Neural progenitor cell (in vitro differentiated cells): ENCODE results near the gene PFKFB4. TPM values are rescaled to one million over a fixed set of nuclear protein-coding genes. Genes with fewer than 3 reads are reported as not detected.
A peak's percentile ranks its signal among the peaks of the same experiment; 100 is the strongest.

Source experiments
- DNase-seq: peaks from one replicate; pipeline ENCODE4 v3.0.0-alpha.2; 2016; ENCODE audit warnings: low spot score
- H2AFZ ChIP-seq: fragments of 200-600 bp; sonication (generic); replicated peaks from 2 replicates; pipeline ENCODE4 v1.6.1; 2016; ENCODE audit warnings: antibody characterized with exemption
- H3F3A ChIP-seq: fragments of 200-600 bp; sonication (generic); 2 replicates; pipeline ENCODE4 v1.6.1; 2016; ENCODE audit warnings: antibody characterized with exemption, low read depth
- H3K27ac ChIP-seq: fragments of 200-600 bp; sonication (generic); 2 replicates; pipeline ENCODE4 v1.5.1; 2016; ENCODE audit warnings: mild to moderate bottlenecking
- H3K27me3 ChIP-seq: fragments of 200-600 bp; sonication (generic); 2 replicates; pipeline ENCODE4 v1.6.1; 2016; ENCODE audit warnings: mild to moderate bottlenecking, moderate library complexity
- H3K36me3 ChIP-seq: fragments of 200-600 bp; sonication (generic); 2 replicates; pipeline ENCODE4 v1.5.1; 2016
- H3K4me1 ChIP-seq: fragments of 200-600 bp; sonication (generic); 2 replicates; pipeline ENCODE4 v1.6.1; 2016; ENCODE audit warnings: mixed run types
- H3K4me2 ChIP-seq: fragments of 200-600 bp; sonication (generic); 2 replicates; pipeline ENCODE4 v1.6.1; 2016
- H3K4me3 ChIP-seq: fragments of 200-600 bp; sonication (generic); 2 replicates; pipeline ENCODE4 v1.5.1; 2016
- H3K79me2 ChIP-seq: fragments of 200-600 bp; sonication (generic); 2 replicates; pipeline ENCODE4 v1.6.1; 2016; ENCODE audit warnings: low read depth
- H3K9ac ChIP-seq: fragments of 200-600 bp; sonication (generic); 2 replicates; pipeline ENCODE4 v1.6.1; 2016
- H3K9me3 ChIP-seq: fragments of 200-600 bp; sonication (generic); 2 replicates; pipeline ENCODE4 v1.5.1; 2016; ENCODE audit warnings: low read depth
- H4K20me1 ChIP-seq: fragments of 200-600 bp; sonication (generic); 2 replicates; pipeline ENCODE4 v1.6.1; 2016; ENCODE audit warnings: low read depth
- H3K27ac Mint-ChIP-seq: 3 replicates; pipeline ENCODE4 v1.8.0; 2021; ENCODE audit warnings: mixed read lengths
- H3K27me3 Mint-ChIP-seq: 2 replicates; pipeline ENCODE4 v1.8.0; 2022; ENCODE audit warnings: low read depth, mild to moderate bottlenecking, inconsistent platforms, moderate library complexity, mixed read lengths; ENCODE audit not compliant: insufficient read depth
- H3K36me3 Mint-ChIP-seq: 3 replicates; pipeline ENCODE4 v1.8.0; 2021; ENCODE audit warnings: mixed read lengths
- H3K4me1 Mint-ChIP-seq: 3 replicates; pipeline ENCODE4 v1.8.0; 2021; ENCODE audit warnings: mixed read lengths
- H3K4me3 Mint-ChIP-seq: 3 replicates; pipeline ENCODE4 v1.8.0; 2021; ENCODE audit warnings: mild to moderate bottlenecking, moderate library complexity, mixed read lengths
- H3K9me3 Mint-ChIP-seq: 3 replicates; pipeline ENCODE4 v1.8.0; 2020; ENCODE audit warnings: mixed read lengths
- EZH2 ChIP-seq: fragments of 200-600 bp; sonication (generic); IDR thresholded peaks from 2 replicates; pipeline ENCODE4 v1.6.1; 2017; ENCODE audit warnings: antibody characterized with exemption, mild to moderate bottlenecking, moderate library complexity
- EZH2phosphoT487 ChIP-seq: fragments of 200-600 bp; sonication (generic); IDR thresholded peaks from 2 replicates; pipeline ENCODE4 v1.6.1; 2017; ENCODE audit warnings: antibody characterized with exemption
- total RNA-seq: library from RNA; depleted of rRNA; stranded (reverse); fragments of >200 nt; gene quantifications from 2 replicates; pipeline ENCODE4 v1.2.3, GENCODE V29; 2015; ENCODE audit warnings: low replicate concordance
- TF ChIP-seq, protein P1 (sequence below): fragments of 200-600 bp; sonication (generic); IDR thresholded peaks from 2 replicates; pipeline ENCODE4 v1.5.1; 2017; ENCODE audit warnings: antibody characterized with exemption, mild to moderate bottlenecking

Gene PFKFB4
- total RNA-seq, 1 donor from 2014 or later, result 59.5 TPM

DNA sequence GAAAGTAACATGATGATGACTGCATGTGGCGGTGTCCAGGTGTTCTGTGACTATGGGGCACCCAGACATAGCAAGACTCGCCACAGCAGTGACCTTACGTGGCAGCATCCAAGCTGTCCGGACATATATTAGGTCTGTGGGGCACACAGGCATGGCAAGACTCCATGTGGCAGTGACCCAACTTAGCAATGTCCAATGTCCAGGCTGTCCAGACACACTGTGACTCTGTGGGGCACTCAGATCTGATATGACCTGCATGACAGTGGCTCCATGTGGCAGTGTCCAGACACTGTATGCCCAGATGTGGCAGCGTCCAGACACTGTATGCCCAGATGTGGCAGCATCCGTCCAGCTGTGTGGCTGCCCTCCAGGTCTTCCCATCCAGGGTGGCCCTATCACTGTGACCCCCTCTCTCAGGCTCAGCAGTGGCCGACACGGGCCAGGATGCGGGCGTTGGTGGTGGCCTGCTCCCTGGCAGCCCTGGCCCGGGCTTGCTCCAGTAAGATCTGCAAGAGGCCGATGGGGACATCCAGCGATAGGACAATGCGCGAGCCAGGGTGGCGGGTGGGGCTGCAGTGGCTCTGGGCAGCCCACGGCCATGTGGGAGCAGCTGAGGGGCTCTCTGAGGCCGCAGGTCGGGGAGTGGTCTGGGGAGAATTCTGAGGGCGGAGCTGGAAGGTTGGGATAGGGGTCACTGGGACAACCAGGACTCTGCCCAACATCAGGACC lies 5.9 kb upstream of the PFKFB4 start:
- H3K4me3 Mint-ChIP-seq, result no peak overlapping the region
- H3K27ac Mint-ChIP-seq, result peak overlapping the region; percentile 50

DNA sequence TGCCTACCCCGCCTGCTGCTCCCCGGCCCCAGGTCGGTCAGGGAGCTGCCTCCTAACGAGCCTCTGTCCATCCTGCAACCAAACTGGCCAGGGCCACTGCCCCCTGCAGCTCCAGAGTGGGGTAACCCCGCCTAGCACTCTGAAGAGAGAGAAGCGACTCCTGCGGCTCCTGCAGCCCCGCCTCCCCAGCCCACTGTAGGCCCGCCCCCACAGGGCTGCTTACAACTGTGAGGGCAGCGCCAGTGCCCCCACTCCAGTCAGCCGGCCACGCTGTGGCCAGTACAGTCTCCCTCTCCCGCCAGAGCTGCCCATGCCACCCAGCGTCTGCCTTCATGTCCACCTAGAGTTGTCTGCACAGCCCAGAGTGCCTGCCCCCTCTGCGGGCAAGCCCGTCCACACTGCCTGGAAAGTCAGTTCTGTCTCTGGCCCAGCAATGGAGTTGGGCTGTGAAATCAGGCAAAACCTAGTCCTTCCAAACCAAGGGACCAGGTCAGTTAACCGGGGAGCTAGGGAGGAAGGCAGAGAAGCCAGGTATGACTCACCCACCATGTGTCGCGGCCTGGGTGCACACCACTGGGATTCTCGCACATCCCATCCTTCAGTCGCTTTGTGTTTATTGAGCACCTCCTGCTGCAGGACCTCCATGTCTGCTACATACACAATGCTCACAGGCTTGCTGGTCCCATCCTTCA lies 4.6 kb upstream of the PFKFB4 start:
- H3K4me1 ChIP-seq, result peaks cover 35% of the 10 kb centered on the region
- H3K27ac ChIP-seq, result no peak overlapping the region
- peaks cover 2% of the 10 kb centered on the region for H3K79me2 ChIP-seq
- DNase-seq, result peak; percentile 89
- H3K9ac ChIP-seq, result no peak overlapping the region
- TF ChIP-seq EZH2, result no peak
- TF ChIP-seq, protein P1, sequence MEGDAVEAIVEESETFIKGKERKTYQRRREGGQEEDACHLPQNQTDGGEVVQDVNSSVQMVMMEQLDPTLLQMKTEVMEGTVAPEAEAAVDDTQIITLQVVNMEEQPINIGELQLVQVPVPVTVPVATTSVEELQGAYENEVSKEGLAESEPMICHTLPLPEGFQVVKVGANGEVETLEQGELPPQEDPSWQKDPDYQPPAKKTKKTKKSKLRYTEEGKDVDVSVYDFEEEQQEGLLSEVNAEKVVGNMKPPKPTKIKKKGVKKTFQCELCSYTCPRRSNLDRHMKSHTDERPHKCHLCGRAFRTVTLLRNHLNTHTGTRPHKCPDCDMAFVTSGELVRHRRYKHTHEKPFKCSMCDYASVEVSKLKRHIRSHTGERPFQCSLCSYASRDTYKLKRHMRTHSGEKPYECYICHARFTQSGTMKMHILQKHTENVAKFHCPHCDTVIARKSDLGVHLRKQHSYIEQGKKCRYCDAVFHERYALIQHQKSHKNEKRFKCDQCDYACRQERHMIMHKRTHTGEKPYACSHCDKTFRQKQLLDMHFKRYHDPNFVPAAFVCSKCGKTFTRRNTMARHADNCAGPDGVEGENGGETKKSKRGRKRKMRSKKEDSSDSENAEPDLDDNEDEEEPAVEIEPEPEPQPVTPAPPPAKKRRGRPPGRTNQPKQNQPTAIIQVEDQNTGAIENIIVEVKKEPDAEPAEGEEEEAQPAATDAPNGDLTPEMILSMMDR, result peak; percentile 48
- H3K4me3 ChIP-seq, result peak overlapping the region; percentile 30
- H3K4me2 ChIP-seq, result peak overlapping the region; percentile 70
- H3F3A ChIP-seq, result peaks cover 30% of the 10 kb centered on the region
- Mint-ChIP-seq H3K27ac (peak overlapping the region; percentile 94), H3K27me3 (peaks cover 13% of the 10 kb centered on the region), H3K4me3 (peak overlapping the region; percentile 57), H3K4me1 (peaks cover 50% of the 10 kb centered on the region), H3K9me3 (no peaks in the 10 kb centered on the region), H3K36me3 (no peaks in the 10 kb centered on the region)
- H3K36me3 ChIP-seq, result no peaks in the 10 kb centered on the region
- no peaks in the 10 kb centered on the region for H3K27me3 ChIP-seq
- H2AFZ ChIP-seq, result no peak overlapping the region
- H3K9me3 ChIP-seq, result no peaks in the 10 kb centered on the region
- no peaks in the 10 kb centered on the region for H4K20me1 ChIP-seq

More for the DNA sequence above, 5.9 kb upstream of the PFKFB4 start:
- no peaks in the 10 kb centered on the region for H3K79me2 ChIP-seq
- DNase-seq, result no peak
- H3F3A ChIP-seq, result peaks cover 24% of the 10 kb centered on the region
- H2AFZ ChIP-seq, result no peak overlapping the region
- no peaks in the 10 kb centered on the region for H3K9me3 ChIP-seq
- H3K36me3 ChIP-seq, result no peaks in the 10 kb centered on the region
- no peaks in the 10 kb centered on the region for H4K20me1 ChIP-seq
- peaks cover 11% of the 10 kb centered on the region for H3K27me3 Mint-ChIP-seq
- no peaks in the 10 kb centered on the region for H3K9me3 Mint-ChIP-seq
- TF ChIP-seq, protein P1, result no peak
- TF ChIP-seq EZH2phosphoT487 (no peak), EZH2 (no peak)
- no peak overlapping the region for H3K4me3 ChIP-seq
- H3K4me1 ChIP-seq, result peaks cover 35% of the 10 kb centered on the region
- no peak overlapping the region for H3K9ac ChIP-seq
- H3K27me3 ChIP-seq, result no peaks in the 10 kb centered on the region
- H3K27ac ChIP-seq, result no peak overlapping the region
- peaks cover 47% of the 10 kb centered on the region for H3K4me1 Mint-ChIP-seq
- no peaks in the 10 kb centered on the region for H3K36me3 Mint-ChIP-seq
- peak overlapping the region; percentile 57 for H3K4me2 ChIP-seq

DNA sequence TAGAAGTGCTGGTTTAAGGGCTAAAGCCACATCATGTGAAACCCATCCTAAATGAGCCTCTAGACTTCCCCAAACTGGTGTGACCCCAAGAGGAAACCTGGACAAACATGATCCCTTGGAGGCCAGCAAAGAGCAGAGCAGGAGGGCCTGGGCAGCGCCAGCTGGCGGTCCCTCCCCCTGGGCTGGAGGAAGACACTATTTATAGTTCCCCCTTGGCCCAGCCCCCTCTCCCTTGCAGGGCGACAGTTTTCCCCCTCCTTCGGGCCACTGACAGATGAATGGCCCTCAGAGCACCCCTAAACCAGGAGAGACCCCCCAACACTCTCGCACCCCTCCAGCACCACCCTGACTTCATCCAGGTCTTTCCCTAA lies 4.0 kb upstream of the PFKFB4 start:
- Mint-ChIP-seq H3K4me3 (peak overlapping the region; percentile 75), H3K9me3 (no peaks in the 10 kb centered on the region), H3K27ac (peak overlapping the region; percentile 97), H3K36me3 (no peaks in the 10 kb centered on the region), H3K4me1 (peaks cover 54% of the 10 kb centered on the region), H3K27me3 (peaks cover 13% of the 10 kb centered on the region)
- no peak for DNase-seq
- H3K4me1 ChIP-seq, result peaks cover 40% of the 10 kb centered on the region
- no peaks in the 10 kb centered on the region for H3K9me3 ChIP-seq
- H4K20me1 ChIP-seq, result no peaks in the 10 kb centered on the region
- H3K4me2 ChIP-seq, result peak overlapping the region; percentile 70
- no peak overlapping the region for H3K9ac ChIP-seq
- TF ChIP-seq EZH2 (no peak), EZH2phosphoT487 (no peak)
- TF ChIP-seq, protein P1, result no peak
- H3K79me2 ChIP-seq, result peaks cover 8% of the 10 kb centered on the region
- no peaks in the 10 kb centered on the region for H3K36me3 ChIP-seq
- peaks cover 30% of the 10 kb centered on the region for H3F3A ChIP-seq
- no peak overlapping the region for H3K27ac ChIP-seq
- no peak overlapping the region for H2AFZ ChIP-seq
- H3K4me3 ChIP-seq, result peak overlapping the region; percentile 30
- H3K27me3 ChIP-seq, result no peaks in the 10 kb centered on the region
